ES-I3 (cell line): ENCODE measurements around the gene HOXB13.

Experiments
- H3K36me3 ChIP-seq: 2 replicates; pipeline ENCODE4 v1.6.1; 2013; ENCODE audit warnings: mild to moderate bottlenecking, low read length, control low read depth, moderate library complexity; ENCODE audit not compliant: insufficient read depth
- H3K4me1 ChIP-seq: 2 replicates; pipeline ENCODE4 v1.6.1; 2013; ENCODE audit warnings: mild to moderate bottlenecking, control low read depth, low read length; ENCODE audit not compliant: insufficient read depth
- H3K9ac ChIP-seq: 2 replicates; pipeline ENCODE4 v1.6.1; 2013; ENCODE audit warnings: low read depth, mild to moderate bottlenecking, low read length, moderate library complexity
- H3K9me3 ChIP-seq: 2 replicates; pipeline ENCODE4 v1.6.1; 2013; ENCODE audit warnings: mild to moderate bottlenecking, low read length, moderate library complexity; ENCODE audit not compliant: control insufficient read depth, insufficient read depth

Gene HOXB13

DNA sequence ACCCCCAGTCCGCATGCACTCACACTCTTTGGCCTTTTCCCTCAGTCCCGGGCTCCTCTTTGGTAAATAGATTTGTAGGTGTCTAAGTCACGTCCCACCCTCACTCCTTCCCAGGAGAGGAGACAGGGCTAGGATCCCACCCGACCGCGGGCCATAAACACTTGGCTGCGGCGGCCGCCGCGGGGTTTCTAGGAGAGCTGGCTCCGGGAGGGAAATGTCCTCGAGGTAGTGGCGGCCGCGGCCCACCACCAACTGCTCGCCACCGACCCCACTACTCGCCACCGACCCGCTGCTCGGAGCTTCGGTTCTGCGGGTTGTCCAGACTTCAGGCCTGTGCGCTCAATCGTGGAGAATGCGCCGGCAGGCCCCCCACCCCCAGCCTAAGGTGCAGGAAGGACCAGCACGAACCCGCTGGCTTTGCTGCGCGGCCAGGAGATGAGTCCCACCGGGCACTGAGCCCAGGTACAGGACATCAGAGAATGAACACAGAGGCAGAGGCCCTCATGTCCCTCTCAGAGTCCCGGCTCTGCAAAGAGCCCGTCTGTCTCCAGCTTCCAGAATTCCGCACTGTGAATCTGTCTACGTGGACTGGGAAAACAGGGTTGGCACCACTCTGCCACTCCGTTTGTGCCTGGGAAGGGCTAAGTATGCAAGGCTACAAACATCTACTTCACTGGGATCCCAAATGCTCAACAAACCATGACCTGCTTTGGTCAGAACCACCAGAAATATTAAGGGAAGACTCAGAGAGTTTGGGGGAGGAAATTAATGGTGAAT, 3.1 kb downstream of the HOXB13 start:
- H3K4me1 ChIP-seq, result peaks cover 10% of the 10 kb centered on the region
- no peaks in the 10 kb centered on the region for H3K9me3 ChIP-seq
- H3K9ac ChIP-seq, result no peak overlapping the region
- no peaks in the 10 kb centered on the region for H3K36me3 ChIP-seq

DNA sequence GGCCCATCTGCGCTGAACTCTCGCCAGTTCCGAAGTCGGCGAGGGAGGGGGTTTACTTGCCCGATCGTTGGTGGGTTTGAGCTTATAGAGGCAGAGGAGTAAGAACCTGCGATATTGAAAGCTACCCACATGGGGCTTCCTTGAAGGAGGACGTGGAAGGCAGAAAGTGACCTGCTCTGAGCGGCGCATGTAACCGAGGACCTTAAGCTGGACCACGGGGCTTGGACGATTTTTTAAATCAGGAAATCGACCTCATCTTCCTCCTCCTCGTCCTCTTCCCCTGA, 3.6 kb downstream of the HOXB13 start:
- Histone ChIP-seq H3K4me1 (peaks cover 16% of the 10 kb centered on the region), H3K9me3 (no peaks in the 10 kb centered on the region), H3K9ac (no peak overlapping the region), H3K36me3 (no peaks in the 10 kb centered on the region)

DNA sequence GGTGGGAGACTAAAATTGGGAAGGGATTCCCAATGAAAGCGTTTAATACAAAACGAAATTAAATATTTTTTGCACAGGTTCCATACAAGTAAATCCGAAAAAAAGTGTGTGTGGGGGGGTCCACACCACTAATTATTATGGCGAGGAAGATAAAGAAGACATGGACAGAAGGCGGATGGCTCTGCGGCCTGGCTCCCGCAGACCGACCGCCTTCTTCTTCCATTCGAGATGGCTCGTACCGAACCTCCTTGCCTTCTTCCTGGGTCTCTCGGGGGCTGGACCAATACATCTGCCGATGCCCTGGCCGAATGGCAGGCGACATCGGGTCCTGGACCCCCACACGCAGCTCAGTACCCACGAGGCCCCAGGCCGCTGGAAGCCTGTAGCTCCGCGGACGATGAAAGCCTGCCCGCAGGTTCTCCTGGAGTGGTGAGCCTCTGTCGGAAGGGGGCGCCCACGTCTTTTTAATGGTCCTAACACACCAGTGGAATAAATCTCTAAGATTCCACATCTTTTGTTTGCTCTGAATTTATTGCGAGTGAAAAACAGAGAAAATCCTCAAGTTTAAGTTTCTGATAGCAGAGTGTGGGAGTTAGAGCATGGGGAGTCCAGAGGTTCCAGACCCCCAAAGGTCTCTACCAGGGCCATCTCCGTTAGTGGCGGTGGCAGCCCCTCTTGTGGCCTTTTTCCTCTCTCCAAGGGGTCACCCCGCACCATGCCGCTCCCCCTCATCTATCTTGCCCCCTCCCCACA, 4.1 kb downstream of the HOXB13 start:
- Histone ChIP-seq H3K4me1 (peaks cover 17% of the 10 kb centered on the region), H3K36me3 (no peaks in the 10 kb centered on the region), H3K9me3 (no peaks in the 10 kb centered on the region), H3K9ac (peak overlapping the region; percentile 54; the same call in 1 of the 2 replicates)

DNA sequence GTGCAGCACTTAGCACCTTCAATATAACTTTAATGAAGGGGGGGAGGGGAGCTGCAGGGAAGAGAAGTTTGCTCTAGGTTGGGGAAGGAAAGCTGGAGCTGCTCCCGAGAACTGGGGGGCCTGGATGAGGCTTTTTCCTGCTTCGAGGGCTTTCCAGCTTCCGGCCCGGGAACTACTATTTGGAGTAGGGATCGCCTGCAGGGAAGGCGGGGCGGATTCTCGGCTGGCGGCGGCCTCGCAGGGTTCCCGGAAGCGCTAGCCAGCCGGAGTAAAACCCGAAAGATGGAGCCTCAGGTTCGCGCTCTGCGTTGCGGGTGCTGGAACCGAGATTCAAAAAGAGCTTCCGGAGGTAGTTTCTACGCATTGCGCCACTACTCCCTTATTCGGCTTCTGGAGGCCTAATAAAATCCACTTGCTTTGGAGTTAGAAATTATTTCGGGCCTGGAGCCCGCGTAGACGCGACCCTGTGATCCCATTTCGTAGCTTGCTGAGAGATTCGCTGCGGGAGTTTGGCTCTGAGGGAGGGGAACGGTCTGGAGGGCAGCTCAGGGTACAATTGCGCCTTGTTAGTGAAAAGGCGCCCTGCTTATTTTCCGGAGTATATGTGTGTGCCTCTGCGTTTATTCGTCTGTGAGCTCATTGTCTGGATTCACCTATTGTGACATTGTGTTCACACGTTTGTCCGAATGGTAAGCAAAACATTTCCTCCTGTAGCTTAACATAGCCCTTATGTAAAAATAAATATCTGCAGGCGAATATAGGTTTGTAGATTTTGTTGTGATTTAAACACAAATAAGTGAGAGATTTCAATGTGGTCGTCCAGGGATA, 4.9 kb downstream of the HOXB13 start:
- Histone ChIP-seq H3K9ac (peak overlapping the region; percentile 54; the same call in 1 of the 2 replicates), H3K4me1 (peaks cover 17% of the 10 kb centered on the region)

GRCh38 chr17:48722915-48723422, 5.6 kb downstream of the HOXB13 start, which contains the start of gene PRAC2:
Gene PRAC2, plus strand, starts transcription at chr17:48723185. Its CDS starts 1,226 bp downstream, at chr17:48724411.
- Histone ChIP-seq H3K4me1 (peaks cover 17% of the 10 kb centered on the region), H3K9me3 (no peaks in the 10 kb centered on the region), H3K36me3 (no peaks in the 10 kb centered on the region), H3K9ac (peak within 1 kb of the TSS; percentile 54)

More for the DNA sequence above, 4.9 kb downstream of the HOXB13 start:
- H3K36me3 ChIP-seq, result no peaks in the 10 kb centered on the region
- no peaks in the 10 kb centered on the region for H3K9me3 ChIP-seq

GRCh38 chr17:48722201-48722907, 6.2 kb downstream of the HOXB13 start, which contains the start of gene PRAC1:
Gene PRAC1, minus strand, starts transcription at chr17:48722518. Its CDS starts 126 bp downstream, at chr17:48722392.
- H3K9ac ChIP-seq, result peak within 1 kb of the TSS; percentile 54
- no peaks in the 10 kb centered on the region for H3K36me3 ChIP-seq
- H3K9me3 ChIP-seq, result no peaks in the 10 kb centered on the region
- H3K4me1 ChIP-seq, result peaks cover 20% of the 10 kb centered on the region

DNA sequence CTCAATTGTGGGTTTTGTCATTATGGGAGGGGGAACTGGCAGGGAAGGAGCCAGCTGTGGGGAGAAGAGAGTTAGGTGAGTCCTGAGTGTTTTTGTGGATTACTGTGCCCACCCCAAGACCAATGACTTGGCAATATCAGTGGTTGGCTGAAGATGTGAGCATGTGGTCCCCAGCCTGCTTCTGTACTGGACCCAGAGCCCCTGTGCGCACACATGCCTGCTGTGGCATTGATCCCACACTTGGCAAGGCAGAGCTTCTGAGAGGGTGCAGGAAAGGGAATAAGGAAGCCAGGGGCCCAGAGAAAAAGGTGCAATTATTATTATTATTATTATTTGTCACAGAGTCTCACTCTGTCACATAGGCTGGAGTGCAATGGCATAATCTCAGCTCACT, 7.5 kb downstream of the HOXB13 start:
- H3K9me3 ChIP-seq, result no peaks in the 10 kb centered on the region
- peaks cover 22% of the 10 kb centered on the region for H3K4me1 ChIP-seq
- H3K36me3 ChIP-seq, result no peaks in the 10 kb centered on the region
- H3K9ac ChIP-seq, result no peak overlapping the region

DNA sequence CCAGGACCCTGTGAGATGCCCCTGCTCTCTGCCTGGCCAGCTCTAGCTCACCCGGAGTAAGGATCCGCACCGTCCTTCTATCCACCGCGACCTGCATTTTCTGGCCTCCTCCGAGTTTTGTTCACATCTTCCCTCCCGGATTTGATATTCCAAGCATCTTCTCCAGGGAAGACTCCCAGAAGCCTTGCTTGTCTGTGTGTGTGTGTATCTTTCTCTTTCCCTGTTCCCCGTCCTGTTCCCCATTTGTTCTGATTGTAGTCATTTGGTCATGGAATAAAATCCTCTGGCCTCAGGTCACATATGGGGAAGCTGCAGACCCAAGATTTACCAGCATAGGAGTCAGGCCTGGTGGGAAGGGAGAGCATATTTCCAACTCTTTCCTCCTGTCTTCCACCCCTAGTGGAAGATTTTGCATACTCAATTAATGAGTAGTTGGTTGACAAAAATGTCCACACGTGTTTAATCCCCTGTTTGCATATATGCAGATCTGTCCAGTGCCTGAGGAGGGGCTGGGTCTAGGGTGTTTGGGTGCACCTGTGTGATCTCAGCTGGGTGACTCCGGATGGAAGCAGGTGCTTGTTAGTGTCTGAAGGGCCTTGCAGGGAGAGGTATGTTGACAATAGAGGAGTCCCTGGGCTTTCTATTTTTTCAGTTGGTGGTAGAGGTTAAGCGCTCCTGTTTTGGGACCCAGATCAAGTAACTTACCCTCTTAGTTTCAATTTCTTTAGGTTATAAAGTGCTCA, 8.1 kb downstream of the HOXB13 start:
- H3K9ac ChIP-seq, result peak overlapping the region; percentile 65
- H3K9me3 ChIP-seq, result no peaks in the 10 kb centered on the region
- no peaks in the 10 kb centered on the region for H3K36me3 ChIP-seq
- peaks cover 25% of the 10 kb centered on the region for H3K4me1 ChIP-seq

GRCh38 chr17:48719642-48720265, 8.8 kb downstream of the HOXB13 start:
- Histone ChIP-seq H3K9me3 (no peaks in the 10 kb centered on the region), H3K36me3 (no peaks in the 10 kb centered on the region), H3K4me1 (peaks cover 25% of the 10 kb centered on the region), H3K9ac (peak overlapping the region; percentile 65)

- peak overlapping the region; percentile 65 for H3K9ac ChIP-seq
- H3K9me3 ChIP-seq, result no peaks in the 10 kb centered on the region
- peaks cover 24% of the 10 kb centered on the region for H3K4me1 ChIP-seq
- no peaks in the 10 kb centered on the region for H3K36me3 ChIP-seq
Measured at GRCh38 chr17:48718761-48719641, 9.5 kb downstream of the HOXB13 start.

GRCh38 chr17:48718227-48718760, 10.3 kb downstream of the HOXB13 start:
- Histone ChIP-seq H3K36me3 (no peaks in the 10 kb centered on the region), H3K9me3 (no peaks in the 10 kb centered on the region), H3K9ac (peak overlapping the region; percentile 65), H3K4me1 (peaks cover 21% of the 10 kb centered on the region)
